ENCODE results near the gene DEFB129.

The DEFB129 gene
- long read RNA-seq, result 0 reads

DNA sequence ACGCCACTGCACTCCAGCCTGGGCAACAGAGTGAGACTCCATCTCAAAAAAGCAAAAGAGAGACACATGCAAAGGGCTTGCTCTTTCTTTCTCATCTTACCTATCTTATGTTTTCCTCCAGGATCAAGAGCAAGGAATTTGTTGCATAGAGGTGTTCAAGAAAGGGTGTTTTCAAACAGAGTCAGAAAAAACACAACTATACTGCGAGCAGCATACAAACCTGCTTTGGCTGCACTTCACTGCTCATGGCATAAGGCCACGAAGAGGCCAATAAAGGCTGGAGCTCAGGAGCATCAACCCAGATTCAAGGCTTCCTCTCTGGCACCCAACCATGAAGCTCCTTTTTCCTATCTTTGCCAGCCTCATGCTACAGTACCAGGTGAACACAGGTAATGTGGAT lies at the start of gene DEFB129:
TSS of gene DEFB129 (plus strand) at position 301 of the 400 bp plus-strand sequence. CDS start at position 332, 31 bp downstream.
- peak within 1 kb of the TSS; percentile 65 for H3K27ac ChIP-seq (replicated peaks)
- no peak for DNase-seq (ENCODE audit: low read depth in 1 of 2, low spot score in 1 of 2)
- no peaks in the 10 kb centered on the region for H3K27me3 ChIP-seq (ENCODE audit: insufficient read depth, poor library complexity, severe bottlenecking)
- H3K4me3 ChIP-seq (replicated peaks; ENCODE audit: insufficient read depth, low read length), result no peak within 1 kb of the TSS
- TF ChIP-seq GABPA (IDR thresholded peaks at IDR 0.05; ENCODE audit: low read depth), result no peak

DNA sequence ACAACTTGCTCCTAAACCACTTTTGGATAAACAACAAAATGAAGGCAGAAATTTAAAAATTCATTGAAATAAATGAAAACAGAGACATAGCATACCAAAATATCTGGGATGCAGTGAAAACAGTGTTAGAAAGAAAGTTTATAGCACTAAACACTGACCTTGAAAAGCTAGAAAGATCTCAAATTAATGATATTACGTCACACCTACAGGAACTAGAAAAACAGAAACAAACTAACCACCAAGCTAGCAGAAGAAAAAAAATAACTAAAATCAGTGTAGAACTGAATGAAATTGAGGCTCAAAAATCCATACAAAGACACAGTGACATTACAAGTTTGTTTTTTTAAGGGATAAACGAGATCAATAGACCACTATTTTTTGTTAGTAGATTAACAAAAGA lies 42.8 kb upstream of the DEFB129 start:
- DNase-seq (ENCODE audit: low read depth in 1 of 2, low spot score in 1 of 2), result no peak
- TF ChIP-seq SPI1 (IDR thresholded peaks at IDR 0.05; ENCODE audit: borderline replicate concordance, low read depth) (no peak), CTCF (IDR thresholded peaks at IDR 0.05; ENCODE audit: insufficient read depth, low read length) (no peak), POLR2AphosphoS5 (IDR thresholded peaks at IDR 0.05; ENCODE audit: low read depth) (no peak), REST (IDR thresholded peaks at IDR 0.05; ENCODE audit: insufficient replicate concordance, low read depth) (no peak), GABPA (IDR thresholded peaks at IDR 0.05; ENCODE audit: low read depth) (no peak)

GRCh38 chr20:187733-188132 lies 39.3 kb upstream of the DEFB129 start:
- TF ChIP-seq GABPA (IDR thresholded peaks at IDR 0.05; ENCODE audit: low read depth), result no peak
- TF ChIP-seq SPI1 (IDR thresholded peaks at IDR 0.05; ENCODE audit: borderline replicate concordance, low read depth), result no peak
- TF ChIP-seq POLR2AphosphoS5 (IDR thresholded peaks at IDR 0.05; ENCODE audit: low read depth), result no peak
- no peak for TF ChIP-seq CTCF (IDR thresholded peaks at IDR 0.05; ENCODE audit: insufficient read depth, low read length)
- TF ChIP-seq REST (IDR thresholded peaks at IDR 0.05; ENCODE audit: insufficient replicate concordance, low read depth), result no peak
- Histone ChIP-seq H3K27ac (replicated peaks) (no peak overlapping the region), H3K4me3 (replicated peaks; ENCODE audit: insufficient read depth, low read length) (no peak overlapping the region), H3K27me3 (ENCODE audit: insufficient read depth, poor library complexity, severe bottlenecking) (no peaks in the 10 kb centered on the region)
- no peak for DNase-seq (ENCODE audit: low read depth in 1 of 2, low spot score in 1 of 2)

More for the DNA sequence above, 42.8 kb upstream of the DEFB129 start:
- H3K4me3 ChIP-seq (replicated peaks; ENCODE audit: insufficient read depth, low read length), result no peak overlapping the region
- peaks cover 4% of the 10 kb centered on the region for H3K27me3 ChIP-seq (ENCODE audit: insufficient read depth, poor library complexity, severe bottlenecking)
- no peak overlapping the region for H3K27ac ChIP-seq (replicated peaks)

DNA sequence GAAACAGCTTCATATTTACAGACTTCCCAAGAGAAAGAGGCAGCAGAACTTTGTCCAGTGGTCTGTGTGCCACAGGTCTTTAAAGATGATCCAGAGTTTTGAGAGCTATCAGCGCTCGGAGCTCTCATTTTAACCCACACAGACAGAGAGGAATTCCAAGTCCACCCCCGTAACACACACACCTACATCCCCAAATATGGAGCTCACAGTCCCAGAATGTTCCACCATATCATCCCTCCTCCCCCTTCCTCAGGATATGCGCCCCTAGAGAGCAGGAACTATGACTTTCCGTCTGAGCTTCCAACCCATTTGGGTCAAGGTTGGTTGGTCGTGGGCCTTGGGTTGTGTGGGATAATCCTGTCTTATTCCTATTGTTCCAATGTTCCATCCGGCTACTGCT lies 37.4 kb upstream of the DEFB129 start, which contains the start of gene DEFB128:
TSS of gene DEFB128 (minus strand) at position 101 of the 400 bp plus-strand sequence. CDS start at position 13, 88 bp downstream.
- no peak within 1 kb of the TSS for H3K4me3 ChIP-seq (replicated peaks; ENCODE audit: insufficient read depth, low read length)
- H3K27me3 ChIP-seq (ENCODE audit: insufficient read depth, poor library complexity, severe bottlenecking), result no peaks in the 10 kb centered on the region
- DNase-seq (ENCODE audit: low read depth in 1 of 2, low spot score in 1 of 2), result no peak
- TF ChIP-seq REST (IDR thresholded peaks at IDR 0.05; ENCODE audit: insufficient replicate concordance, low read depth) (no peak), SPI1 (IDR thresholded peaks at IDR 0.05; ENCODE audit: borderline replicate concordance, low read depth) (no peak), GABPA (IDR thresholded peaks at IDR 0.05; ENCODE audit: low read depth) (no peak), POLR2AphosphoS5 (IDR thresholded peaks at IDR 0.05; ENCODE audit: low read depth) (no peak), CTCF (IDR thresholded peaks at IDR 0.05; ENCODE audit: insufficient read depth, low read length) (no peak)
- H3K27ac ChIP-seq (replicated peaks), result no peak within 1 kb of the TSS

All from HL-60 (cell line).